Measurements from ENCODE around the gene MYBPC2. TPM values are rescaled to one million over a fixed set of nuclear protein-coding genes. Genes with fewer than 3 reads are reported as not detected.

Gene MYBPC2
- total and polyA plus RNA-seq, 9 donors = 15.6 to 93.4 (median 62.2) TPM

- Histone ChIP-seq H3K27me3 (ENCODE audit: control insufficient read depth, insufficient read depth, low read length) (no peaks in the 10 kb centered on the region), H3K4me3 (ENCODE audit: low read length) (no peak overlapping the region), H3K36me3 (ENCODE audit: control insufficient read depth, insufficient read depth, low read length) (peaks cover 58% of the 10 kb centered on the region), H3K4me1 (ENCODE audit: control insufficient read depth, insufficient read depth, low read length) (peaks cover 30% of the 10 kb centered on the region), H3K9me3 (replicated peaks; ENCODE audit: control insufficient read depth, low read depth, low read length) (no peaks in the 10 kb centered on the region), H3K27ac (ENCODE audit: low read length) (no peak overlapping the region)
- DNase-seq = no peak
- WGBS (ENCODE audit: insufficient coverage) = 77% methylated on average over 13 of the region's 19 CpGs
These were observed 46.4 kb downstream of the MYBPC2 start for GRCh38 chr19:50478901-50479715.

GRCh38 chr19:50479761-50480251 lies 47.1 kb downstream of the MYBPC2 start:
- 95% methylated on average over 14 of the region's 16 CpGs for WGBS (ENCODE audit: insufficient coverage)
- DNase-seq = no peak
- H3K27ac ChIP-seq (ENCODE audit: low read length) = no peak overlapping the region
- H3K27me3 ChIP-seq (ENCODE audit: control insufficient read depth, insufficient read depth, low read length) = no peaks in the 10 kb centered on the region
- peaks cover 30% of the 10 kb centered on the region for H3K4me1 ChIP-seq (ENCODE audit: control insufficient read depth, insufficient read depth, low read length)
- peaks cover 58% of the 10 kb centered on the region for H3K36me3 ChIP-seq (ENCODE audit: control insufficient read depth, insufficient read depth, low read length)
- no peak overlapping the region for H3K4me3 ChIP-seq (ENCODE audit: low read length)
- no peaks in the 10 kb centered on the region for H3K9me3 ChIP-seq (replicated peaks; ENCODE audit: control insufficient read depth, low read depth, low read length)

GRCh38 chr19:50480281-50481111 lies 47.8 kb downstream of the MYBPC2 start:
- H3K27ac ChIP-seq (ENCODE audit: low read length) = no peak overlapping the region
- no peak for DNase-seq
- H3K27me3 ChIP-seq (ENCODE audit: control insufficient read depth, insufficient read depth, low read length) = no peaks in the 10 kb centered on the region
- no peak overlapping the region for H3K4me3 ChIP-seq (ENCODE audit: low read length)
- 86% methylated on average over 30 of the region's 37 CpGs for WGBS (ENCODE audit: insufficient coverage)
- H3K36me3 ChIP-seq (ENCODE audit: control insufficient read depth, insufficient read depth, low read length) = peaks cover 58% of the 10 kb centered on the region
- H3K4me1 ChIP-seq (ENCODE audit: control insufficient read depth, insufficient read depth, low read length) = peaks cover 30% of the 10 kb centered on the region
- H3K9me3 ChIP-seq (replicated peaks; ENCODE audit: control insufficient read depth, low read depth, low read length) = no peaks in the 10 kb centered on the region

DNA sequence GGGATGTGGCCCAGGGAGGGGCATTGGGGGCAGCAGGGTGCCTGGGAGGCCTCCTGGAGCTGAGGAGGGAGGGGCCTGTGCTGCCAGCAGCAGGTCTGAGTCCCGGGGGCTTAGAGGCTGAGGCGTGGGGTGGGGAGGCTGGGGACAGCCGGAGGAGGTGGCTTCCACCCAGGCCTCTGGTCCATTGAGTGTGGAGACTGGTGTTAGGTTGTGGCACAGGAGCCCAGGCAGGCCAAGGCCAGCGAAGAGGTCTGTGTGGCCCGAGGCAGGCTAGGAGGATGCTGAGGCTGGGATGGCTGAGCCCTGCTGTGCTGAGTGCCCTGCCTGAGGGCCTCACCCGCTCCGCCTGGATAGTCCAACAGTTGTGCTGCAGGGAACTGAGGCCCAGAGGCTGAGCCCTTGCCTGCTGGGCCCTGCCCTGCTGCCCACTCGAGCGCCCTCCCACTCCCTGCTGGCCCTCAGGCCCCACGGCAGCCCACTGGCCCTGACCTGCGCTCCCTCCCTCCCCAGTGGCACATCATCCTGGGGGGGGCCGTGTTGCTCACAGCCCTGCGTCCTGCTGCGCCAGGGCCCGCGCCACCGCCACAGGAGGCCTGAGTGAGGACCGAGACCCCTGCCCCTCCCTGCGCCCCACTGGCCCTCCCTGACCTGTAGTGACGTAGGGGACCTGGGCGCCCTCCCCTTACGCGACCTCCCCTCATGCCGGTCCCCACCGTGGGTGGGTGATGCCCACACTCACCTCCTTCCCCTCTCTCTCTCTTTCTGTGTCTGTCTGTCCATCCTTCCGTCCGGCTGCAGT lies 48.9 kb downstream of the MYBPC2 start:
- Histone ChIP-seq H3K36me3 (ENCODE audit: control insufficient read depth, insufficient read depth, low read length) (peaks cover 62% of the 10 kb centered on the region), H3K4me3 (ENCODE audit: low read length) (no peak overlapping the region), H3K9me3 (replicated peaks; ENCODE audit: control insufficient read depth, low read depth, low read length) (peaks cover 3% of the 10 kb centered on the region), H3K27me3 (ENCODE audit: control insufficient read depth, insufficient read depth, low read length) (no peaks in the 10 kb centered on the region), H3K27ac (ENCODE audit: low read length) (no peak overlapping the region), H3K4me1 (ENCODE audit: control insufficient read depth, insufficient read depth, low read length) (peaks cover 29% of the 10 kb centered on the region)
- WGBS (ENCODE audit: insufficient coverage) = 91% methylated on average over 22 of the region's 27 CpGs
- no peak for DNase-seq

- Histone ChIP-seq H3K9me3 (replicated peaks; ENCODE audit: control insufficient read depth, low read depth, low read length) (peaks cover 7% of the 10 kb centered on the region), H3K27ac (ENCODE audit: low read length) (no peak overlapping the region), H3K4me3 (ENCODE audit: low read length) (no peak overlapping the region), H3K27me3 (ENCODE audit: control insufficient read depth, insufficient read depth, low read length) (peaks cover 2% of the 10 kb centered on the region), H3K4me1 (ENCODE audit: control insufficient read depth, insufficient read depth, low read length) (peaks cover 25% of the 10 kb centered on the region), H3K36me3 (ENCODE audit: control insufficient read depth, insufficient read depth, low read length) (peaks cover 70% of the 10 kb centered on the region)
- no peak for DNase-seq
- WGBS (ENCODE audit: insufficient coverage) = 73% methylated on average over 11 of the region's 16 CpGs
These were observed 49.7 kb downstream of the MYBPC2 start for GRCh38 chr19:50482271-50482855.

DNA sequence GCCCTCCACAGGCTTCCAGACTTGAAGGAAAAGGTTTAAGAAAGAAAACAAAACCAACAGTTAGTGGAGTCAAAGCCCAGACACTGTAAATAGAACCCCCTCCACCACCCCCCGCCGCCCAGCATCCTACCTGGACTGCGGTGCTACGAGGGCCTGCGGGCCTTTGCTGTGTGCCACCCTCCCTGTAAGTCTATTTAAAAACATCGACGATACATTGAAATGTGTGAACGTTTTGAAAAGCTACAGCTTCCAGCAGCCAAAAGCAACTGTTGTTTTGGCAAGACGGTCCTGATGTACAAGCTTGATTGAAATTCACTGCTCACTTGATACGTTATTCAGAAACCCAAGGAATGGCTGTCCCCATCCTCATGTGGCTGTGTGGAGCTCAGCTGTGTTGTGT lies 50.2 kb downstream of the MYBPC2 start:
- Histone ChIP-seq H3K4me3 (ENCODE audit: low read length) (no peak overlapping the region), H3K9me3 (replicated peaks; ENCODE audit: control insufficient read depth, low read depth, low read length) (peaks cover 7% of the 10 kb centered on the region), H3K27ac (ENCODE audit: low read length) (peak overlapping the region; percentile 13), H3K36me3 (ENCODE audit: control insufficient read depth, insufficient read depth, low read length) (peaks cover 72% of the 10 kb centered on the region), H3K4me1 (ENCODE audit: control insufficient read depth, insufficient read depth, low read length) (peaks cover 22% of the 10 kb centered on the region), H3K27me3 (ENCODE audit: control insufficient read depth, insufficient read depth, low read length) (peaks cover 2% of the 10 kb centered on the region)
- 80% methylated on average over 9 of the region's 10 CpGs for WGBS (ENCODE audit: insufficient coverage)
- no peak for DNase-seq

DNA sequence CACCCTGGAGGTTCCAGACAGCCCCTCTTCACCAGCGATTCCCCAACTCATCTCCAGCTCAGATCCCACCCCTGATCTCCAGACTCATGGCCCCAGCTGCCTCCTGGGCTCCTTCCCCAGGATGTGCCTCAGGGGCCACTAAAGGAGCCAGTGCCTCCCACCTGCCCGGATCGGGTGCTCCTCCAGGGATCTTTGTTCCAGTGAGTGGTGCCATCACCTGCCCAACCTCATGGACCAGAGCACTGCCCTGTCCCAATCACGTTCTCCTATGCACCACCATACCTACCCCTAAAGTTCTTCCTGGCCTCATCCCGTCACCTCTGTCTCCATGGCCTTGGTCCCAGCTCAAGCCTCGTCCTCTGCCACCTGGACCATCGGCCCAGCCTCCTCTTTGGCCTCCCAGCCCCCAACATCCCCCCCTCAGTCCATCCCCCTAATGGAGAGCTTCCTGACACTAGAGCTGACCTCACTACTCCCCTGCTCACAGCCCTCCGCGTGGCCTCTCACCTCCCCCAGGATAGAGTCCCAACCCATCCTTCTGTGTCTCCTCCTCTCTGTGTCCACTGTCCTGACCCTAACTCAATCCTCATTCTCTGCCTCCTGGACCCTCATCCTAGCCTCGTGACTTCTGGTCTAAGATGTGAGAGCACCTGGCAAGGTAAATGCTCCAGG lies 52.7 kb downstream of the MYBPC2 start:
- Histone ChIP-seq H3K27me3 (ENCODE audit: control insufficient read depth, insufficient read depth, low read length) (peaks cover 2% of the 10 kb centered on the region), H3K4me3 (ENCODE audit: low read length) (no peak overlapping the region), H3K27ac (ENCODE audit: low read length) (no peak overlapping the region), H3K36me3 (ENCODE audit: control insufficient read depth, insufficient read depth, low read length) (peaks cover 47% of the 10 kb centered on the region), H3K9me3 (replicated peaks; ENCODE audit: control insufficient read depth, low read depth, low read length) (peaks cover 7% of the 10 kb centered on the region), H3K4me1 (ENCODE audit: control insufficient read depth, insufficient read depth, low read length) (peaks cover 41% of the 10 kb centered on the region)
- WGBS (ENCODE audit: insufficient coverage) = 80% methylated on average over 10 of the region's 10 CpGs
- DNase-seq = no peak

- Histone ChIP-seq H3K4me3 (ENCODE audit: low read length) (no peak overlapping the region), H3K4me1 (ENCODE audit: control insufficient read depth, insufficient read depth, low read length) (peaks cover 55% of the 10 kb centered on the region), H3K9me3 (replicated peaks; ENCODE audit: control insufficient read depth, low read depth, low read length) (peaks cover 7% of the 10 kb centered on the region), H3K27ac (ENCODE audit: low read length) (no peak overlapping the region), H3K27me3 (ENCODE audit: control insufficient read depth, insufficient read depth, low read length) (peaks cover 4% of the 10 kb centered on the region), H3K36me3 (ENCODE audit: control insufficient read depth, insufficient read depth, low read length) (peaks cover 31% of the 10 kb centered on the region)
- 73% methylated on average over 16 of the region's 18 CpGs for WGBS (ENCODE audit: insufficient coverage)
- DNase-seq = no peak
These were observed 54.3 kb downstream of the MYBPC2 start for GRCh38 chr19:50486823-50487515.
